Neuronal stem cell (in vitro differentiated cells): ENCODE data around the gene PHC2.

Experiments used
- DNase-seq: peaks from one replicate; pipeline ENCODE4 v3.0.0-alpha.2; 2013; ENCODE audit warnings: low spot score
- H2AFZ ChIP-seq: one replicate; pipeline ENCODE4 v1.6.1; 2013; ENCODE audit warnings: mild to moderate bottlenecking, low read length, inconsistent platforms
- H2AK5ac ChIP-seq: 2 replicates; pipeline ENCODE4 v1.6.1; 2013; ENCODE audit warnings: low read depth, mild to moderate bottlenecking, inconsistent platforms, low read length, moderate library complexity, mixed read lengths
- H2BK120ac ChIP-seq: 2 replicates; pipeline ENCODE4 v1.6.1; 2013; ENCODE audit warnings: low read depth, mild to moderate bottlenecking, inconsistent platforms, low read length, moderate library complexity, mixed read lengths
- H2BK12ac ChIP-seq: one replicate; pipeline ENCODE4 v1.6.1; 2013; ENCODE audit warnings: low read length, inconsistent platforms
- H2BK15ac ChIP-seq: 2 replicates; pipeline ENCODE4 v1.6.1; 2013; ENCODE audit warnings: mild to moderate bottlenecking, low read length, inconsistent platforms, mixed read lengths
- H2BK5ac ChIP-seq: one replicate; pipeline ENCODE4 v1.6.1; 2013; ENCODE audit warnings: inconsistent platforms, mild to moderate bottlenecking, low read length, moderate library complexity
- H3K14ac ChIP-seq: one replicate; pipeline ENCODE4 v1.6.1; 2013; ENCODE audit warnings: low read length, inconsistent platforms
- H3K18ac ChIP-seq: 2 replicates; pipeline ENCODE4 v1.6.1; 2013; ENCODE audit warnings: low read length, inconsistent platforms
- H3K23ac ChIP-seq: 2 replicates; pipeline ENCODE4 v1.6.1; 2013; ENCODE audit warnings: low read depth, mild to moderate bottlenecking, mixed read lengths, low read length, inconsistent platforms; ENCODE audit not compliant: poor library complexity
- H3K27ac ChIP-seq: replicated peaks from 3 replicates; pipeline ENCODE4 v1.5.1; 2013; ENCODE audit warnings: low read length, inconsistent platforms
- H3K27me3 ChIP-seq, 3 experiments: 2 replicates each; pipeline ENCODE4 v1.6.1; 2013; ENCODE audit warnings: low read length in 3 of 3, mild to moderate bottlenecking in 2 of 3, inconsistent platforms in 1 of 3, low read depth in 1 of 3, mixed read lengths in 1 of 3, moderate library complexity in 1 of 3; ENCODE audit not compliant: control insufficient read depth in 3 of 3, insufficient read depth in 3 of 3
- H3K36me3 ChIP-seq, 2 donors: replicated peaks in 1 of 2; 2 replicates each; pipeline ENCODE4 v1.6.1; 2013; ENCODE audit warnings: low read length in 2 of 2; ENCODE audit not compliant: control insufficient read depth in 2 of 2, insufficient read depth in 2 of 2
- H3K4ac ChIP-seq: 2 replicates; pipeline ENCODE4 v1.6.1; 2013; ENCODE audit warnings: inconsistent platforms, mild to moderate bottlenecking, low read length, moderate library complexity
- H3K4me1 ChIP-seq, 2 donors: 1 replicate in 1 of 2; 2 replicates in 1 of 2; pipeline ENCODE4 v1.6.1; 2013; ENCODE audit warnings: low read length in 2 of 2, low read depth in 1 of 2; ENCODE audit not compliant: control insufficient read depth in 2 of 2, insufficient read depth in 1 of 2
- H3K4me2 ChIP-seq: one replicate; pipeline ENCODE4 v1.6.1; 2013; ENCODE audit warnings: mild to moderate bottlenecking, low read length, inconsistent platforms; ENCODE audit not compliant: insufficient read depth, poor library complexity, severe bottlenecking
- H3K4me3 ChIP-seq, 2 donors: 2 replicates each; pipeline ENCODE4 v1.5.1; 2013; ENCODE audit warnings: low read length in 2 of 2, mild to moderate bottlenecking in 2 of 2, inconsistent platforms in 1 of 2, moderate library complexity in 1 of 2
- H3K79me1 ChIP-seq: one replicate; pipeline ENCODE4 v1.6.1; 2013; ENCODE audit warnings: low read depth, mild to moderate bottlenecking, inconsistent platforms, low read length, moderate library complexity
- H3K9ac ChIP-seq: one replicate; pipeline ENCODE4 v1.6.1; 2013; ENCODE audit warnings: mild to moderate bottlenecking, low read depth, low read length, inconsistent platforms; ENCODE audit not compliant: poor library complexity
- H3K9me3 ChIP-seq, 2 donors: replicated peaks in 1 of 2; 2 replicates each; pipeline versions ENCODE3 to v1.6.1; 2013; ENCODE audit warnings: low read length in 2 of 2, mild to moderate bottlenecking in 2 of 2, inconsistent platforms in 1 of 2, low read depth in 1 of 2, mixed read lengths in 1 of 2, moderate library complexity in 1 of 2; ENCODE audit not compliant: control insufficient read depth in 2 of 2, insufficient read depth in 1 of 2
- H4K8ac ChIP-seq: one replicate; pipeline ENCODE4 v1.6.1; 2013; ENCODE audit warnings: low read depth, mild to moderate bottlenecking, inconsistent platforms, low read length, moderate library complexity
- H4K91ac ChIP-seq: one replicate; pipeline ENCODE4 v1.6.1; 2013; ENCODE audit warnings: low read length, low read depth, mild to moderate bottlenecking, inconsistent platforms; ENCODE audit not compliant: poor library complexity
- WGBS, 2 donors: extraction: QIAGEN DNeasy Blood & Tissue Kit; methylation state at CpG; one replicate each; pipeline ENCODE4 v1.1.7; 2013; ENCODE audit warnings: missing lambda C conversion rate in 2 of 2, mixed read lengths in 1 of 2; ENCODE audit not compliant: insufficient read length in 2 of 2, insufficient replicate concordance in 1 of 2; ENCODE audit errors: extremely low coverage in 2 of 2; 5-methylcytosine and 5-hydroxymethylcytosine counted together

Gene PHC2

GRCh38 chr1:33433509-33434362, 2.8 kb upstream of the PHC2 start:
- WGBS, 2 donors, result no CpG with 5 or more reads among the region's 3 CpGs
- peaks cover 13 to 35% of the 10 kb centered on the region in 2 donors for H3K4me1 ChIP-seq
- DNase-seq, result no peak

GRCh38 chr1:33429856-33430691, 821 bp downstream of the PHC2 start:
- Histone ChIP-seq H3K9ac (peak overlapping the region; percentile 57), H3K4me2 (peak overlapping the region; percentile 99), H3K79me1 (no peaks in the 10 kb centered on the region), H3K27ac (no peak overlapping the region), H3K36me3 (no peaks in the 10 kb centered on the region), H4K8ac (no peak overlapping the region), H2BK5ac (peak overlapping the region; percentile 33), H2AFZ (peak overlapping the region; percentile 93), H3K4me3 (peak overlapping the region; percentile 67 to 87), H2BK15ac (peak overlapping the region; percentile 10), H3K14ac (no peak overlapping the region), H2BK120ac (no peak overlapping the region), H2AK5ac (no peak overlapping the region), H3K18ac (peak overlapping the region; percentile 81), H3K23ac (peak overlapping the region; percentile 53), H3K27me3 (peaks cover 0 to 17% (median 15%) of the 10 kb centered on the region in 3 experiments), H3K9me3 (no peaks in the 10 kb centered on the region), H4K91ac (no peak overlapping the region), H3K4ac (no peak overlapping the region), H3K4me1 (peaks cover 15 to 23% of the 10 kb centered on the region in 2 donors), H2BK12ac (no peak overlapping the region)
- DNase-seq, result peak; percentile 20
- no CpG with 5 or more reads among the region's 54 CpGs for whole genome bisulfite sequencing, 2 donors

More at GRCh38 chr1:33433509-33434362, 2.8 kb upstream of the PHC2 start:
- H3K9me3 ChIP-seq, result no peaks in the 10 kb centered on the region
- H2BK15ac ChIP-seq, result no peak overlapping the region
- no peak overlapping the region for H2BK5ac ChIP-seq
- H4K8ac ChIP-seq, result no peak overlapping the region
- no peak overlapping the region for H3K4ac ChIP-seq
- H2AK5ac ChIP-seq, result no peak overlapping the region
- H3K14ac ChIP-seq, result no peak overlapping the region
- no peaks in the 10 kb centered on the region for H3K36me3 ChIP-seq
- no peaks in the 10 kb centered on the region for H3K79me1 ChIP-seq
- H3K27ac ChIP-seq, result no peak overlapping the region
- H3K4me3 ChIP-seq, result no peak overlapping the region
- H3K9ac ChIP-seq, result no peak overlapping the region
- H4K91ac ChIP-seq, result no peak overlapping the region
- no peak overlapping the region for H2BK12ac ChIP-seq
- H2AFZ ChIP-seq, result peak overlapping the region; percentile 47
- H3K27me3 ChIP-seq, result peaks cover 0 to 15% (median 13%) of the 10 kb centered on the region in 3 experiments
- H3K23ac ChIP-seq, result no peak overlapping the region
- H3K18ac ChIP-seq, result no peak overlapping the region
- no peak overlapping the region for H3K4me2 ChIP-seq
- no peak overlapping the region for H2BK120ac ChIP-seq

- H3K23ac ChIP-seq, result no peak overlapping the region
- H3K27ac ChIP-seq, result no peak overlapping the region
- H3K14ac ChIP-seq, result no peak overlapping the region
- no peaks in the 10 kb centered on the region for H3K36me3 ChIP-seq
- H2AK5ac ChIP-seq, result no peak overlapping the region
- no peaks in the 10 kb centered on the region for H3K9me3 ChIP-seq
- no peak overlapping the region for H2BK120ac ChIP-seq
- H2BK5ac ChIP-seq, result no peak overlapping the region
- H3K4me1 ChIP-seq, result peaks cover 13 to 18% of the 10 kb centered on the region in 2 donors
- no peak overlapping the region for H2AFZ ChIP-seq
- no peak overlapping the region for H2BK15ac ChIP-seq
- DNase-seq, result no peak
- H4K91ac ChIP-seq, result no peak overlapping the region
- no peak overlapping the region for H2BK12ac ChIP-seq
- H3K79me1 ChIP-seq, result no peaks in the 10 kb centered on the region
- H3K18ac ChIP-seq, result no peak overlapping the region
- no peak overlapping the region for H3K9ac ChIP-seq
- H3K4me2 ChIP-seq, result no peak overlapping the region
- no peak overlapping the region for H3K4me3 ChIP-seq
- H3K4ac ChIP-seq, result no peak overlapping the region
- H4K8ac ChIP-seq, result no peak overlapping the region
- H3K27me3 ChIP-seq, result peaks cover 0 to 17% (median 15%) of the 10 kb centered on the region in 3 experiments
- WGBS, 2 donors, result no CpG with 5 or more reads among the region's 2 CpGs
Observed at GRCh38 chr1:33429332-33429731, 1.6 kb downstream of the PHC2 start.

- no peak overlapping the region for H3K4ac ChIP-seq
- no peak overlapping the region for H4K91ac ChIP-seq
- no peak overlapping the region for H2BK15ac ChIP-seq
- no peaks in the 10 kb centered on the region for H3K9me3 ChIP-seq
- H3K4me2 ChIP-seq, result no peak overlapping the region
- no peaks in the 10 kb centered on the region for H3K79me1 ChIP-seq
- no peak overlapping the region for H3K9ac ChIP-seq
- peaks cover 13 to 15% of the 10 kb centered on the region in 2 donors for H3K4me1 ChIP-seq
- peaks cover 0 to 17% (median 15%) of the 10 kb centered on the region in 3 experiments for H3K27me3 ChIP-seq
- H2AK5ac ChIP-seq, result no peak overlapping the region
- H3K14ac ChIP-seq, result no peak overlapping the region
- DNase-seq, result no peak
- H3K4me3 ChIP-seq, result no peak overlapping the region
- H2BK120ac ChIP-seq, result no peak overlapping the region
- H3K18ac ChIP-seq, result no peak overlapping the region
- H3K36me3 ChIP-seq, result no peaks in the 10 kb centered on the region
- H4K8ac ChIP-seq, result no peak overlapping the region
- no peak overlapping the region for H2BK12ac ChIP-seq
- no peak overlapping the region for H3K27ac ChIP-seq
- H2BK5ac ChIP-seq, result no peak overlapping the region
- no CpG with 5 or more reads among the region's 2 CpGs for WGBS, 2 donors
- H2AFZ ChIP-seq, result no peak overlapping the region
- no peak overlapping the region for H3K23ac ChIP-seq
Observed at GRCh38 chr1:33428661-33429060, 2.2 kb downstream of the PHC2 start.
